H1 (cell line): Measurements from ENCODE around the gene RPP14. TPM values are rescaled to one million over a fixed set of nuclear protein-coding genes. Genes with fewer than 3 reads are reported as not detected.
A peak's percentile ranks its signal among the peaks of the same experiment; 100 is the strongest.

Experiments
- CTCF ChIA-PET: fragments of 300-600 bp; sonication (Branson Sonifier 250); formaldehyde crosslinking; loops from one replicate; lab custom pipeline; 2021; ENCODE audit not compliant: partially characterized antibody; lab: Charles Lee
- POLR2A ChIA-PET: fragments of 300-600 bp; sonication (Branson Sonifier 250); formaldehyde crosslinking; loops from one replicate; lab custom pipeline; 2021; ENCODE audit warnings: inconsistent platforms; ENCODE audit not compliant: partially characterized antibody; lab: Charles Lee
- DNase-seq, 2 experiments: peaks; one replicate each; pipeline versions ENCODE4 v3.0.0 to v3.0.0-alpha.2; 2010 to 2022; ENCODE audit warnings: low spot score in 2 of 2, low read depth in 1 of 2, mixed read lengths in 1 of 2
- FAIRE-seq: peaks from 2 replicates; lab custom pipeline; 2011; peaks lifted over from hg19 to GRCh38; lab: Jason Lieb, UNC
- H2AFZ ChIP-seq: 2 replicates; pipeline ENCODE4 v1.8.1; 2012; ENCODE audit warnings: low read length, inconsistent platforms
- H2AK5ac ChIP-seq: 2 replicates; pipeline ENCODE4 v1.6.1; 2013; ENCODE audit warnings: low read depth, low read length
- H2BK120ac ChIP-seq: replicated peaks from 2 replicates; pipeline ENCODE3; 2013; ENCODE audit warnings: low read depth, low read length, inconsistent platforms
- H2BK12ac ChIP-seq: 2 replicates; pipeline ENCODE4 v1.6.1; 2013; ENCODE audit warnings: low read depth, low read length
- H2BK15ac ChIP-seq: 2 replicates; pipeline ENCODE4 v1.6.1; 2013; ENCODE audit warnings: low read length
- H2BK20ac ChIP-seq: 2 replicates; pipeline ENCODE4 v1.6.1; 2013; ENCODE audit warnings: low read length
- H2BK5ac ChIP-seq: 2 replicates; pipeline ENCODE4 v1.6.1; 2013; ENCODE audit warnings: low read depth, low read length
- H3K14ac ChIP-seq: 2 replicates; pipeline ENCODE4 v1.6.1; 2013; ENCODE audit warnings: inconsistent platforms; ENCODE audit not compliant: insufficient read length
- H3K18ac ChIP-seq: 2 replicates; pipeline ENCODE4 v1.6.1; 2013; ENCODE audit warnings: low read length; ENCODE audit errors: extremely low read depth
- H3K23ac ChIP-seq: 2 replicates; pipeline ENCODE4 v1.6.1; 2013; ENCODE audit warnings: inconsistent platforms; ENCODE audit not compliant: insufficient read length
- H3K23me2 ChIP-seq: 2 replicates; pipeline ENCODE4 v1.6.1; 2013; ENCODE audit warnings: low read depth, low read length
- H3K27ac ChIP-seq: 2 replicates; pipeline ENCODE4 v1.6.1; 2011; ENCODE audit warnings: low read depth, low read length, inconsistent platforms
- H3K27me3 ChIP-seq, 4 experiments: replicated peaks in 1 of 4; 1 replicate in 1 of 4; 2 replicates in 3 of 4; pipeline versions ENCODE4 v1.6.1 to v1.8.1; 2011 to 2013; ENCODE audit warnings: low read length in 3 of 4, mild to moderate bottlenecking in 3 of 4, inconsistent platforms in 2 of 4, mixed read lengths in 2 of 4, moderate library complexity in 1 of 4; ENCODE audit not compliant: control insufficient read depth in 3 of 4, insufficient read depth in 3 of 4; ENCODE audit errors: extremely low read depth in 1 of 4
- H3K36me3 ChIP-seq, 4 experiments: 2 replicates each; pipeline versions ENCODE4 v1.6.1 to v1.8.1; 2011 to 2013; ENCODE audit warnings: mild to moderate bottlenecking in 4 of 4, low read length in 3 of 4, moderate library complexity in 2 of 4, control low read depth in 1 of 4, inconsistent platforms in 1 of 4; ENCODE audit not compliant: insufficient read depth in 4 of 4, control insufficient read depth in 2 of 4
- H3K4ac ChIP-seq: replicated peaks from 2 replicates; pipeline ENCODE3; 2013; ENCODE audit warnings: low read length, low read depth, mixed read lengths, inconsistent platforms; ENCODE audit not compliant: insufficient read length
- H3K4me1 ChIP-seq, 4 experiments: replicated peaks in 1 of 4; 1 replicate in 1 of 4; 2 replicates in 3 of 4; pipeline versions ENCODE4 v1.6.1 to v1.8.1; 2011 to 2013; ENCODE audit warnings: low read length in 3 of 4, inconsistent platforms in 2 of 4, mixed read lengths in 1 of 4; ENCODE audit not compliant: insufficient read depth in 4 of 4, control insufficient read depth in 3 of 4
- H3K4me2 ChIP-seq, 2 experiments: 2 replicates each; pipeline versions ENCODE4 v1.6.1 to v1.8.1; 2011 to 2013; ENCODE audit warnings: low read depth in 2 of 2, low read length in 2 of 2, control low read depth in 1 of 2, inconsistent platforms in 1 of 2, mild to moderate bottlenecking in 1 of 2; ENCODE audit not compliant: insufficient read depth in 1 of 2
- H3K4me3 ChIP-seq, 4 experiments: fragments of 200-600, 300-600 bp in 1 of 4; sonication (generic), shearing (Covaris generic), sonication (Bioruptor Twin) in 1 of 4; 2 replicates each; pipeline versions ENCODE4 v1.5.1 to v1.8.1; 2011 to 2016; ENCODE audit warnings: low read length in 4 of 4, low read depth in 3 of 4, control low read depth in 2 of 4, inconsistent platforms in 2 of 4, mild to moderate bottlenecking in 2 of 4, mixed read lengths in 1 of 4, moderate library complexity in 1 of 4; ENCODE audit not compliant: insufficient read depth in 2 of 4; ENCODE audit errors: extremely low read depth in 1 of 4
- H3K56ac ChIP-seq: replicated peaks from 2 replicates; pipeline ENCODE3; 2013; ENCODE audit warnings: low read depth, mild to moderate bottlenecking, mixed read lengths, low read length, inconsistent platforms; ENCODE audit not compliant: insufficient read length
- H3K79me1 ChIP-seq: 2 replicates; pipeline ENCODE4 v1.6.1; 2013; ENCODE audit warnings: low read depth, low read length, control low read depth
- H3K79me2 ChIP-seq, 2 experiments: 2 replicates each; pipeline versions ENCODE4 v1.6.1 to v1.8.1; 2012 to 2013; ENCODE audit warnings: low read length in 2 of 2, mild to moderate bottlenecking in 2 of 2, inconsistent platforms in 1 of 2; ENCODE audit not compliant: insufficient read depth in 2 of 2, control insufficient read depth in 1 of 2
- H3K9ac ChIP-seq, 4 experiments: replicated peaks in 1 of 4; 1 replicate in 1 of 4; 2 replicates in 3 of 4; pipeline versions ENCODE4 v1.6.1 to v1.8.1; 2011 to 2013; ENCODE audit warnings: low read depth in 3 of 4, low read length in 3 of 4, control low read depth in 2 of 4, mild to moderate bottlenecking in 2 of 4, moderate library complexity in 2 of 4, inconsistent platforms in 1 of 4; ENCODE audit errors: extremely low read depth in 1 of 4
- H3K9me3 ChIP-seq, 2 experiments: 2 replicates each; pipeline versions ENCODE4 v1.6.1 to v1.8.1; 2012 to 2013; ENCODE audit warnings: mild to moderate bottlenecking in 2 of 2, moderate library complexity in 2 of 2, control low read depth in 1 of 2, inconsistent platforms in 1 of 2, low read depth in 1 of 2, low read length in 1 of 2, mixed read lengths in 1 of 2; ENCODE audit not compliant: insufficient read depth in 2 of 2
- H4K20me1 ChIP-seq, 2 experiments: replicated peaks in 1 of 2; 2 replicates each; pipeline versions ENCODE3 to v1.8.1; 2011 to 2013; ENCODE audit warnings: inconsistent platforms in 2 of 2, low read length in 2 of 2, mild to moderate bottlenecking in 1 of 2; ENCODE audit not compliant: insufficient read depth in 2 of 2, control insufficient read depth in 1 of 2
- H4K5ac ChIP-seq: 2 replicates; pipeline ENCODE4 v1.6.1; 2013; ENCODE audit warnings: low read length, low read depth, mixed read lengths, inconsistent platforms; ENCODE audit not compliant: insufficient read length
- H4K8ac ChIP-seq: 2 replicates; pipeline ENCODE4 v1.8.0; 2013; ENCODE audit warnings: mild to moderate bottlenecking, moderate library complexity, low read length, inconsistent platforms; ENCODE audit not compliant: insufficient read depth; ENCODE audit errors: extremely low read depth
- H4K91ac ChIP-seq: replicated peaks from 2 replicates; pipeline ENCODE3; 2013; ENCODE audit warnings: low read length, mixed read lengths, inconsistent platforms; ENCODE audit not compliant: insufficient read length
- BRCA1 ChIP-seq: IDR thresholded peaks from 2 replicates; pipeline ENCODE4 v1.6.1; 2012; ENCODE audit warnings: low read depth, low read length, improper control_type of control experiment
- CBX8 ChIP-seq: fragments of 300-800, 300-1000 bp; sonication (generic); IDR thresholded peaks from 2 replicates; pipeline ENCODE4 v1.7.1; 2016; ENCODE audit warnings: low read depth, low read length, borderline replicate concordance
- EZH2 ChIP-seq: fragments of 200-600 bp; sonication (generic); IDR thresholded peaks from 2 replicates; pipeline ENCODE4 v1.7.1; 2012; ENCODE audit warnings: low read depth, mild to moderate bottlenecking, moderate library complexity, low read length, inconsistent platforms; ENCODE audit not compliant: severe bottlenecking
- FOSL1 ChIP-seq: IDR thresholded peaks from 2 replicates; pipeline ENCODE4 v1.6.1; 2011; ENCODE audit warnings: mild to moderate bottlenecking, low read depth, low read length, moderate library complexity; ENCODE audit not compliant: insufficient read depth
- KDM1A ChIP-seq: fragments of 200-600, 300-600 bp; sonication (generic); IDR thresholded peaks from 2 replicates; pipeline ENCODE4 v1.7.1; 2016; ENCODE audit warnings: mild to moderate bottlenecking, low read length, borderline replicate concordance
- KDM4A ChIP-seq: IDR thresholded peaks from one replicate; pipeline ENCODE4 v1.7.1; 2012; ENCODE audit warnings: low read depth, mild to moderate bottlenecking, moderate library complexity, low read length, inconsistent platforms; ENCODE audit not compliant: severe bottlenecking
- PHF8 ChIP-seq: fragments of 200-600 bp; sonication (generic); conservative IDR thresholded peaks from 2 replicates; pipeline ENCODE4 v1.7.1; 2012; ENCODE audit warnings: low read depth, mild to moderate bottlenecking, inconsistent platforms, low read length, moderate library complexity
- RAD21 ChIP-seq, 2 experiments: IDR thresholded peaks in 1 of 2; conservative IDR thresholded peaks in 1 of 2; 2 replicates each; pipeline ENCODE4 v1.6.1; 2011; ENCODE audit warnings: low read depth in 2 of 2, low read length in 2 of 2, improper control_type of control experiment in 1 of 2, inconsistent platforms in 1 of 2, mild to moderate bottlenecking in 1 of 2, moderate library complexity in 1 of 2
- RBBP5 ChIP-seq: IDR thresholded peaks from 2 replicates; pipeline ENCODE4 v1.7.1; 2012; ENCODE audit warnings: low read depth, mild to moderate bottlenecking, inconsistent platforms, low read length, moderate library complexity, borderline replicate concordance
- SUZ12 ChIP-seq: fragments of 200-600 bp; sonication (generic); IDR thresholded peaks from 2 replicates; pipeline ENCODE4 v1.6.1; 2012; ENCODE audit warnings: mild to moderate bottlenecking, inconsistent platforms, low read length, moderate library complexity, mixed read lengths
- WGBS, 2 experiments: shearing (Covaris generic) in 1 of 2; methylation state at CpG; one replicate each; pipeline versions ENCODE4 v1.1.6 to v1.1.7; 2013 to 2015; ENCODE audit warnings: low lambda C conversion rate in 2 of 2, mixed read lengths in 2 of 2, inconsistent platforms in 1 of 2, low coverage in 1 of 2, missing lambda C conversion rate in 1 of 2; ENCODE audit not compliant: insufficient replicate concordance in 2 of 2, insufficient coverage in 1 of 2, insufficient read length in 1 of 2; ENCODE audit errors: extremely low coverage in 1 of 2, missing lambda C conversion rate in 1 of 2; 5-methylcytosine and 5-hydroxymethylcytosine counted together
- polyA plus RNA-seq, 7 experiments: library from polyadenylated mRNA; depleted of rRNA in 3 of 7; stranded (reverse) in 5 of 7; unstranded in 2 of 7; fragments of >200 nt in 5 of 7; fragments of 200-250 nt in 2 of 7; gene quantifications; 1 replicate in 5 of 7; 2 replicates in 1 of 7; 4 replicates in 1 of 7; pipeline versions ENCODE4 v1.2.1 to v1.2.3, GENCODE V29; 2011 to 2013; ENCODE audit warnings: missing spikeins in 2 of 7, mixed read lengths in 2 of 7
- total RNA-seq: library from RNA; stranded (reverse); fragmentation: NEBNext Ultra II Directional; extraction: Animal tissue kit (Norgen Biotek cat#: 25700); gene quantifications from 2 replicates; pipeline ENCODE4 v1.2.1, GENCODE V29; 2021

RPP14 gene
- total and polyA plus RNA-seq, 2 of the 8 experiments (the other 6 are each of a cell fraction or from before 2014, with no cell fraction given), result 11.7 to 23.4 TPM

DNA sequence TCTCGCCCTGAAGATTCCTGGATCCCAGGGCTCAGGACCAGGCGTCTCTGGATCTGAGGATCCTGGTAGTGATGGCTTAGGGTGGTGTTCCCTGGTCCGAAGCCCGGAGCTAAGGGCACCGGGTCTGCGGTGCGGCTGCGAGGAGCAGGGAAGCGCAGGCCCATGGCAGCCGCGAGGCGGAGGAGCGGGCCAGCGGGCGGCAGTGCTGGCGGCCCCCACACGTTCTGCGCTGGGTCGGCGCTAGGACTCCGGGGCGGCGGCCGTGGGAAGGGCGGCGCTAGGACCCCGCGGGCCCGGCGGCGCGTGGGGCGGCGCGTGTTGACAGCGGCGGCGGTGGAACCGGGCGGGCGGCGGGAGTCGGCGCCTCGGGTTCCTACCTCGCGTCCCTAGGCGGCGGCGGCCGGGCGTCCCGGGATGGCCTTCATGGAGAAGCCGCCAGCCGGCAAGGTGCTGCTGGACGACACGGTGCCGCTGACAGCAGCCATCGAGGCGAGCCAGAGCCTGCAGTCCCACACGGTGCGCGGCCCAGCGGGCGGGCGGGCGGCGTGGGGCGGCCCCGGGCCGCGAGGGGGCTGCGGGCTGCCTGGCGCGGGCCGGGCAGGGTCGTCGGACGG lies 26.6 kb downstream of the RPP14 start, which contains the start of gene PXK:
TSS of gene PXK (plus strand) at position 318 of the 614 bp plus-strand sequence. CDS start at position 415, 97 bp downstream.
- H3K4me3 ChIP-seq, result peak within 1 kb of the TSS; percentile 49 to 65 (median 58)
- ChIA-PET POLR2A (interaction anchor here (1.1 to 1.5 kb wide), 3 partner anchors 10 to 102 kb away, joined by 3 to 4 read pairs (median 3); no protein-coding TSS in a partner anchor), CTCF (interaction anchor here (1.0 to 3.9 kb wide), 8 partner anchors 17 to 159 kb away, joined by 3 to 15 read pairs (median 4); partner anchors contain the start of genes HTD2, KCTD6 and RPP14)
- peak within 1 kb of the TSS in 1 of 4 experiments; percentile 18; a peak in 1 of 7 replicates for H3K9ac ChIP-seq
- FAIRE-seq (no peak), DNase-seq (peak in 1 of 2 experiments; percentile 84)
- H2BK120ac ChIP-seq, result no peak within 1 kb of the TSS
- H2BK12ac ChIP-seq, result peak within 1 kb of the TSS; percentile 71; the same call in 1 of the 2 replicates
- H3K56ac ChIP-seq, result no peak within 1 kb of the TSS
- no peak within 1 kb of the TSS for H2BK20ac ChIP-seq
- H3K4ac ChIP-seq, result no peak within 1 kb of the TSS
- no peaks in the 10 kb centered on the region for H3K79me2 ChIP-seq
- H2BK15ac ChIP-seq, result no peak within 1 kb of the TSS
- H2AK5ac ChIP-seq, result no peak within 1 kb of the TSS; the same call in 1 of the 2 replicates
- H4K20me1 ChIP-seq, result no peaks in the 10 kb centered on the region
- 0 out of 7 replicates have a peak, but pooled peaks cover 0 to 4% (median 0%) of the 10 kb centered on the region in 4 experiments for H3K4me1 ChIP-seq
- H3K4me2 ChIP-seq, result peak within 1 kb of the TSS; percentile 64 to 94
- H3K9me3 ChIP-seq, result no peaks in the 10 kb centered on the region
- H2AFZ ChIP-seq, result peak within 1 kb of the TSS; percentile 94
- H3K27ac ChIP-seq, result no peak within 1 kb of the TSS
- peaks cover 0 to 16% (median 8%) of the 10 kb centered on the region in 4 experiments; a peak in 5 of 7 replicates for H3K27me3 ChIP-seq
- H3K23ac ChIP-seq, result no peak within 1 kb of the TSS
- peak within 1 kb of the TSS; percentile 60 for H4K8ac ChIP-seq
- peaks cover 7% of the 10 kb centered on the region; the same call in 1 of the 2 replicates for H3K23me2 ChIP-seq
- no peak within 1 kb of the TSS for H2BK5ac ChIP-seq
- no peaks in the 10 kb centered on the region for H3K79me1 ChIP-seq
- H3K14ac ChIP-seq, result no peak within 1 kb of the TSS
- H4K5ac ChIP-seq, result no peak within 1 kb of the TSS
- H4K91ac ChIP-seq, result no peak within 1 kb of the TSS
- 1% methylated on average over 42 of the region's 79 CpGs; no CpG with 5 or more reads in 1 of the 2 experiments for WGBS, 2 experiments
- H3K18ac ChIP-seq, result no peak within 1 kb of the TSS; the same call in 1 of the 2 replicates
- no peaks in the 10 kb centered on the region for H3K36me3 ChIP-seq
- TF ChIP-seq FOSL1 (peak; percentile 100), KDM4A (peak; percentile 84), EZH2 (no peak), KDM1A (0 out of 2 replicates have a peak, but pooled peaks have one; percentile 20), RBBP5 (peak; percentile 42; the same call in 1 of the 2 replicates), BRCA1 (no peak), SUZ12 (peak; percentile 36; the same call in 1 of the 2 replicates), CBX8 (no peak), RAD21 (IDR thresholded peaks at IDR 0.05 in 1 of 2, conservative IDR thresholded peaks at IDR 0.05 in 1 of 2; ENCODE audit: low read depth in 2 of 2, low read length in 2 of 2) (peak in 1 of 2 experiments; percentile 42; a peak in 2 of 4 replicates), PHF8 (no peak; the same call in 1 of the 2 replicates)
